Placental epithelial cell (primary cell): ENCODE results near the gene CLDN6. TPM values are rescaled to one million over a fixed set of nuclear protein-coding genes. Genes with fewer than 3 reads are reported as not detected.

ENCODE experiments used
- small RNA-seq: library from RNA; depleted of rRNA; stranded (forward); fragments of <200 nt; gene quantifications from one replicate; pipeline ENCODE3, GENCODE V24; 2012
- total RNA-seq: library from RNA; depleted of rRNA; stranded (reverse); fragments of >200 nt; gene quantifications from 2 replicates; pipeline ENCODE4 v1.2.3, GENCODE V29; 2012

The CLDN6 gene, protein sequence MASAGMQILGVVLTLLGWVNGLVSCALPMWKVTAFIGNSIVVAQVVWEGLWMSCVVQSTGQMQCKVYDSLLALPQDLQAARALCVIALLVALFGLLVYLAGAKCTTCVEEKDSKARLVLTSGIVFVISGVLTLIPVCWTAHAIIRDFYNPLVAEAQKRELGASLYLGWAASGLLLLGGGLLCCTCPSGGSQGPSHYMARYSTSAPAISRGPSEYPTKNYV
- 0.39 and 5.6 TPM in 2 replicates for total RNA-seq

DNA sequence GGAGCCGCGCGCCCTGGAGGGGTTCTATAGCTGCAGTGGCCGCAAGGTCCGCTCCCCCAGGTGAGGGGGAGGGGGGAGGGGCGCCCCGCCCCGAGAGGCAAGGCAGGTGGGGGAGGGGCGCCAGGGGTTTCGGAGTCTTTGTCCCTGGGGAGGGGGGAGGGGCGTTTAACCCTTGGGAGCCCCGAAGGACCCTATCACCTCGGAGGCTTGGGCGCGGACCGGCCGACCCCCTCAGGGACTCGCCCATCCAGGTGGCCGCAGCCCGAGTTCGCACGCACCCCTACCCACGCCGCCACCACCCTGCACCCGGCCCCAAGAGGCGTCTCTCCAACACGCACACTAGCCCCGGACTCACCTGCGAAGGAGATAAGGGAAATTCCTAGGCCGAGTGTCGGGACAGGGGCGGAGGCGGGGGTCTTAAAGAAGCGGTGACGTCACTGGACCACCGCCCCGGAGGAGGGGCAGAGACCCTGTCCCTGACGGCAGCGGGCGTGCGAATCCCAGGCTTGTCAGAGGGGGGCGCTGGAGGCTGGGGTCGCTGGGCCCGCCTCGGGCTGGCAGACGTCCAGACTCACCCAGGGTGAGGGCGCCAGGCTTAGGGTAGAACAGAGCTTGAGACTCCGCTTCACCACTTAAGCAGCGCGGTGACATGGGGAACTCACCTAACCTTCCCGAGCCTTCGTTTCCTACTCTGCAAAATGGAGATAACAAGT, at the start of gene CLDN6:
CLDN6 (minus strand) TSS at position 390 of the 713 bp plus-strand sequence. CDS start 2,162 bp downstream, outside the sequence.

DNA sequence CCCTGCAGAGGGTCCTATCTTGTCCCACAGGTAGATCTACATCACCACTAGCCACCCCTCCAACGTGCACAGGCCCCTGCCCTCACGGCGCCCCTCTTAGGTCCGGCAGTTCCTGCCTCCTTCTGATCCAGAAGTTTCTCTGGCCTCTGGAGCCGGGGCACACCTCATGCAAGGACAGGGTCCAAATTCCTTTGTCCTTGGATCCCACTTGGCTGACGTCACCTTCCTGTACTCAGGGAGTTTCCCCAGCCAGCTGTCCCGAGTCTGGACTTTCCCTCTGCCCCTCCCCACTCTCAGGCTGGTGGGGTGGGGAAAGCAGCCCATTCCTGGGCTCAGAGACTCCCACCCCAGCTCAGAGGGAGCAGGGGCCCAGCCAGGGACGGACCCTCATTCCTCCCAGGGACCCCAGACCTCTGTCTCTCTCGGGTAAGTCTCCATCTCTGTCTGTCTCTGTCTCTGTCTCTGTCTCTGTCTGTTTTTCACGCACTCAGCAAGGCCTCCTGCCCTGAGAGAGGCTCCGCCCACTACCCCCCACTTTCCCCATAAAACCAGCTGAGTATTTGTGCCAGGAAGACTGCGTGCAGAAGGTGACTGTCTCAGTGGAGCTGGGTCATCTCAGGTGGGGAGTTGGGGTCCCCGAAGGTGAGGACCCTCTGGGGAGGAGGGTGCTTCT, 47.2 kb upstream of the CLDN6 start, which contains the start of gene IL32:
IL32 (plus strand) TSS at position 572 of the 673 bp plus-strand sequence. CDS start 172 bp downstream, outside the sequence.

DNA sequence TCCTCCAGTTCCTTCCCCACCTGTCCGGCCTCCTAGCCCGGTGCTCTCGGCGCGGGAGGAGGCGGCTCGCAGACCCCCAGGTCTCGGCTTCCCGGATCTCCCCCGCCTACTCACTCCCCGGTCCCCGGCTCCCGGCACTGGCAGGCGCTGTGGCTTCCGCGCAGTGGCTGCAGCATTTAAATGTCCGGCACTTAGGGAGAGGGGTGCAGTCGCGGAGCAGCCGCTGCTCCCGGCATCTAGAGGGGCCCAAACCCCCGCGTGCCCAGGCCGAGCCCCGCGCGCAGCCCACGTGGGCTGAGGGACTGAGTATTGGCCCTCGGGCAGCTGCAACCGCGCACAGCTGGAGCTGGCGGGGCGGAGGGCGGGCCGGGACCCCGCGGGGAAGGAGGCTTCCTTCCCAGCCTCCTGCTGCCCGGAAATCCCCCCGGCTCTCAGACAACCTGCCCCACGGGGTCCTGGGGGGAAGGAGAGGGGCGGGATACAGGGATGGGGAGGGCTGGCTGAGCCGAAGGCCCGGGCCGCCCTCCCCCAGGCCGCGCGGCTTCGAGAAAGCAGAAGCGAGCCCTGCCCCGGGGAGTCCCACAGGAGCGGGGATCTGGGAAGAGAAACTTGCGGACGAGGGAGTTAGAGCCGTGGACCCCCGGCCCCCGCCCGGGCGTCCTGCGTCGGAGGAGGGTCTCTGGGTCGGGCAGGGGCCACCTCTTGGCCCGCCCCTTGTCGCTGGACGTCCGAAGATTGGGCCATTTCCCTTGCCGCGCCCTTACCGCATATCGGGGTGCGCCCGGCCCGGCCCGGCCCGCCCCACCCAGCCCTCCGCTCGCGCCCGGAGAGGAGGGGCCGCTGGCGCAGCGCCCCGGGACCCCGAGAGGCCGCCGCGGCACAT, 28.0 kb upstream of the CLDN6 start, which contains the start of gene MMP25:
MMP25 (plus strand) TSS at position 804 of the 883 bp plus-strand sequence. CDS start 357 bp downstream, outside the sequence.

DNA sequence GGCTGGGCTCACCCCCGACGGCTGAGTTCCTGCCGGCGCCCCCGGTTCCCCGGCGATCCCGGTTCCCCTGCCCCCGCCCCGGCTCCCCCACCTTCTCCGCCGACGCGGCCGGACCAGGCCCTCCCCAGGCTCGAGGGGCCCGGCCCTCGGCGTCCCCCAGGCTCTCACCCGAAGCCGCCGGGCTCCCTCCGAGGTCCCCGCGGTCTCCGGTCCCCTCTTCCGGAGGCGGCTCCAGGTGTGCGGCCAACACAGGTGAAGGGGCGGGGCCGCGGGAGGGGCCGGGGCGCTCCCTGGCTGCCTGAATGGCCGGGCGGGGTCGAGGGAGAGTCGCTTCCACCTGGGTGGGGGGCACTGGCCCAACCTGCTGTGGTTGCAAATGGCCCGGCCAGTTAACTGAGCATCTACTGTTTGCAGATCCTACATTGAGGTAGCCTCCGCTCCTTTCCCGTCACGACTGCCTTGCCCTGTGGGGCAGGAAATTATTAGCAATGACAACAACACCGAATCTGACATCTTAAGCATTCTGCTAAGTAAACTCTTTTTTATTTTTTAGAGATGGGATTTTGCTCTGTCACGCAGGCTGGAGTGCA, 18.8 kb upstream of the CLDN6 start, which contains the start of gene BICDL2:
BICDL2 (minus strand) TSS at position 219 of the 590 bp plus-strand sequence. CDS start 1,448 bp downstream, outside the sequence.

DNA sequence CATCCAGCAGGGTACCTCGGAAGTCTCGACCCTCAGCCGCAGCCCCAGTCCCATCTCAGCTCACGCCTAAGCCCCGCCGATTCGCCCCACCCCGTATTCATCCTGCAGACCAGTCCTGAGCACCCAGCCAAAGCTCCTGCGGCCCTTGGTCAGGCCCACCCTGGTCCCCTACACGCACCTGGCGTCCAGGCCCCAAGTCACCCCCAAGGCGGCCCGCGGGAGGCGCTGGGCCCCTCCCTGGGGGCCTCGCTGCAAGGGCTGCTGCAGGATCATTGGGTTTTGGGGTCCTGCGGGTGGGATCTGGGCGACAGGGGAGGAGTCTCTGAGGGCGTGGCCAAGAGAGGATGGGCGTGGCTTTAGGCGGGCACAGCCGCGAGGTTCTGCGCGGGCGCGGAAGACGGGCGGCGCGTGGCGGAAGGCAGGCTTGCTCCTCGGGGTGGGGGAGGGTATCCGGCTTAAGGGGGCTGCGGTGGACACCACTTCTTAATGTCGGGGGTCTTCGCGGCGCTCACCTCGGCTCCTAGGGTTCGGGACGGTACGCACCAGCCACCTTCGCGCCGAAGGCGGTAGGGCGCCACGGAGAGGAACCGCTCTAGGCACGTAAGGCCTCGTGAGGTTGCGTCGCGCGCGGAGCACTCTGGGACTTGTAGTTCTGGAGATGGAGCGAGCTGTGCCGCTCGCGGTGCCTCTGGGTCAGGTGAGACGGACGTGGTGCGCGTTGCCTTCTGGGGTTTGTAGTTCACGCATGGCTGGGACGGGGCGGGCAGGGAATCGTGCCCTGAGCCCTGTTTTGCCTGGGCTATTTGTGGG, 5.9 kb upstream of the CLDN6 start, which contains the start of the genes HCFC1R1 and THOC6:
HCFC1R1 (minus strand) TSS at position 274 of the 810 bp plus-strand sequence; CDS start at position 273, 1 bp downstream.
THOC6 (plus strand) TSS at position 367 of the 810 bp plus-strand sequence; CDS start at position 659, 292 bp downstream.

DNA sequence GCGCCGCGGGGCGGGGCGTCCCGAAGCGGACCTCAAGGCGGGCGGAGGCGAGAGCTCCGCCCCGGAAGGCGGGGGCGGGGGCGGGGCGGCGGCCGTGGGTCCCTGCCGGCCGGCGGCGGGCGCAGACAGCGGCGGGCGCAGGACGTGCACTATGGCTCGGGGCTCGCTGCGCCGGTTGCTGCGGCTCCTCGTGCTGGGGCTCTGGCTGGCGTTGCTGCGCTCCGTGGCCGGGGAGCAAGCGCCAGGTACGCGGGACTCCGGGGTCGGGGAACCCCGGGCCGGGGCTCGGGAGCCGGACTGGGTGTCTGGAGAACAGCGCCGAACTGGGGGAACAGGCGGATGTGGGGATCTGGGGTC, 2.2 kb upstream of the CLDN6 start, which contains the start of gene TNFRSF12A:
TNFRSF12A (plus strand) TSS at position 122 of the 357 bp plus-strand sequence; CDS start at position 152, 30 bp downstream.

DNA sequence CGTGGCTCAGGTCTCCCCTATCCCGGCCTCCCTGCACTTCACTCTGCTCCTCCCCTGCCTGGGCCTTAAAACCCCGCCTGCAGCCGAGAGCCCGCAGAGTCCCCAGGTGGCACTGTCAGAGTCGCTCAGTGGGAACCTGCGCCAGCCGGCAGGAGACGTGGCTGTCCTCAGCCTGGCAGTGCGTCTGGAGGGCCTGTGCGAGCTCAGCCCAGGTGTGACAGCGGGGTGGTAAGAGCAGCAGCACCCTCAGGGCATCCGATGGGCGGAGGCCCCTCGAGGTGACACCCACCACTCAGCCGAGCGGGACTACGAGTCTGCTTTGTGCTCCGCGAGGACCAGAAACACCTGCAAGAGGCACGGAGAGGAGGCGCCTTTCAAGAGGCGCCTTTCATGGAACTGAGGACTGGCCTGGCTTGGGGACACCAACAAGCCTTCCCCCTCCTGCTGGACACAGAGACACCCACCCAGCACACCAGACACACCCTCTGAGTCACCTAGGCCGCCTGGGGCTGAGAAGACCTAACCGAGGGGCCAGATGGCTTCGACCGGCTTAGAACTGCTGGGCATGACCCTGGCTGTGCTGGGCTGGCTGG, 5.1 kb downstream of the CLDN6 start, which contains the start of gene CLDN9:
CLDN9 (plus strand) TSS at position 96 of the 593 bp plus-strand sequence; CDS start at position 536, 440 bp downstream.

DNA sequence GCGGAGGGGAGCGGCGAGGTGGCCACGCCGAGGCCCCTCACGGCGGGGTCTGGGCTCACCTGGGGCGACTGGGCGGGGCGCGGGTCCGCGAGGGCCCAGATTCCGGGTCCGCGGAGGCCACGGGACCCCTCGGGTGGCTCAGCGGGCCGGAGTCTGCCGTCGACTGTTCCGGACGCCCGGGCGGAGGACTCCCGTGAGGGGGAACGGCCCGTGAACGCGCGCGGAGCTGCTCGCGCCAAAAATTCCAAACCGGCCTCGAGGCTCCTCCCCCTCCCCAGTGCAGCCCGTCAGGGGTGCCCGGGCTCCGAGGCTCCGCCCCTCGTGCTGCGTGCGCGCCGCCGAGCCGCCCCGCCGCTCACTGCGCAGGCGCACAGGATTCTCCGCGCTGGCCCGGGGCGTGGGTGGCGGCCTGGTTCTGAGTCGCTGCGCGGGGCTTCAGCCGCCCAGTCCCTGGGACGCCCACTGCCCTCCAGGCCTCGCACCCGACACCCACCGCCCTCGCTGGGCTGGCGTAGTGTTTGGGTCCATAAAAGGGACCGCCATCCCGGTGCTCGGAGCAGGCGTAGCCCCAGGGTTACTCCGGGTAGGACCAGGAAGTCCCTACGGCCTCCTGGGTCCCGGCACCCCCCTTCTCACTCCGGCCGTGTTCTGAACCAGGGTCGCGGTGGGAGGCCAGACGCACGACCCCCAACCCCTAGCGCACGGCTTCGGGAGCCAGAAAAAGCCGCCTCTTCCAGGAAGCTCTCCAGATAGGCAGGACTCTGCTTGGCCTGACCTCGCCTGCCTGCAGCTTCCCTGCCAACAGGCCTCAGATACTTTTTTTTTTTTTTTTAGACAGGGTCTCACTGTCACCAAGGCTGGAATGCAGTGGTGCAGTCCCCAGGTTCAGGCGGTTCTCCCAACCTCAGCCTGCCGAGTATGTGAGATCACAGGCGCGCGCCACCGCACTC, 37.5 kb downstream of the CLDN6 start, which contains the start of gene PKMYT1:
PKMYT1 (minus strand) TSS at position 220 of the 950 bp plus-strand sequence. CDS start 789 bp downstream, outside the sequence.

DNA sequence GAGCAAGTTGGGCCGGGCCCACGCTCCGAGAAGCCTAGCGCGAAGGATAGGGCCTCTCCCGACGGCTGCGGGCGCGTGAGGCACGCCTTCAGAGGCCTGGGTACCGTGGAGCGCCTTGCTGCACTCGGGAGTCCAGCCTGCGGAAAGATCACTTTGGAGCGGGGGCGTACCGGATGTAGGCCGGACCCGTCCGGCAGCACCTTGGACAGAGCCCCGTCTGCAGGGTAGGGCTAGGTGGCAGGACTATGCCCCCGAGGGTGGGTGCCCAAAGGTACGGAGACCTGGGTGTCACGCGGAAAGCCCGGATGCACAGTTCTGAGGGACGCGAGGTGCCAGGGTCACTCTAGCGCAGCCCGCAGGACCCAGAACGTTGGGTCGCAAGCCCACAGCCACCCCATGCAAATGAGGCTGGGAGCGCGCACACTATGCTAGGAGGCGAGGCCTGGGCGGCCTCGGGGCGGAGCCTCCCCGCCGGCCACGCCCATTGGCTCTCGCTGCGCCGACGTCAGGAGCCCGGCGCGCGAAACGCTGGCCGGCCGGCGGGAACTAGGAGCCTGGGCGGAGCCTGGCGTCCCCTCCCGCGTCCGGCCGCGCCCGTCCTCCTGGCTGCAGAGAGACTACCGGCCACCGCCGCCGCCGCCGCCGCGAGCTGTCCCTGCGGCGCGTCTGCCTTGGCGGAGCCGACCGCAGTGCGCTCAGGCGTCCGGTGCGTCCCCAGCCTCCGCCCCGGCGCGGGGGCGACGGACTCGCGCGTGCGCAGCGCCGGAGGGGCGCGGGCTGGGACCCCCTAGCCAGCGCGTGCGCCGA, 49.0 kb downstream of the CLDN6 start, which contains the start of gene PAQR4:
PAQR4 (plus strand) TSS at position 611 of the 807 bp plus-strand sequence. CDS start 327 bp downstream, outside the sequence.

Small RNA genes lying within 50 kb of the gene (small RNA-seq; reads per million reads assigned to genes)
- gene LINC00514, result not detected

Other genes with a start within 250 kb of the CLDN6 start
- gene ELOB, start 240.9 kb downstream of the CLDN6 start, total RNA-seq, result 216 and 341 TPM in 2 replicates
- gene PRSS33, start 230.6 kb downstream of the CLDN6 start, total RNA-seq, result not detected in 2 replicates
- not detected in 2 replicates for gene PRSS41, start 219.7 kb downstream of the CLDN6 start, total RNA-seq
- gene PRSS21, start 200.9 kb downstream of the CLDN6 start, total RNA-seq, result not detected in 2 replicates
- gene ZG16B, start 187.9 kb downstream of the CLDN6 start, total RNA-seq, result not detected in 2 replicates
- 3.9 and 4.7 TPM in 2 replicates for gene PRSS22, start 160.0 kb downstream of the CLDN6 start, total RNA-seq
- gene FLYWCH2, start 135.0 kb downstream of the CLDN6 start, total RNA-seq, result 42.8 and 48.8 TPM in 2 replicates
- 18.1 and 19.8 TPM in 2 replicates for gene FLYWCH1, start 106.3 kb downstream of the CLDN6 start, total RNA-seq
- 0.43 and 1.2 TPM in 2 replicates for gene KREMEN2, start 53.9 kb downstream of the CLDN6 start, total RNA-seq
- gene PAQR4, start 48.8 kb downstream of the CLDN6 start, total RNA-seq, result 5.4 and 6.3 TPM in 2 replicates
- gene PKMYT1, start 37.7 kb downstream of the CLDN6 start, total RNA-seq, result 6.2 and 10.2 TPM in 2 replicates
- gene CLDN9, start 5.3 kb downstream of the CLDN6 start, total RNA-seq, result 4.3 and 6.5 TPM in 2 replicates
- 146 and 484 TPM in 2 replicates for gene TNFRSF12A, start 2.2 kb upstream of the CLDN6 start, total RNA-seq
- gene HCFC1R1, start 5.8 kb upstream of the CLDN6 start, total RNA-seq, result 11.7 and 82.1 TPM in 2 replicates
- gene THOC6, start 5.9 kb upstream of the CLDN6 start, total RNA-seq, result 33.5 and 58.1 TPM in 2 replicates
- not detected in 2 replicates for gene BICDL2, start 18.8 kb upstream of the CLDN6 start, total RNA-seq
- gene MMP25, start 28.4 kb upstream of the CLDN6 start, total RNA-seq, result under 0.01 and 0.11 TPM in 2 replicates
- gene IL32, start 47.5 kb upstream of the CLDN6 start, total RNA-seq, result 0.79 and 7.4 TPM in 2 replicates
- not detected in 2 replicates for gene ZSCAN10, start 81.1 kb upstream of the CLDN6 start, total RNA-seq
- gene ZNF205, start 94.4 kb upstream of the CLDN6 start, total RNA-seq, result 13.7 and 19.2 TPM in 2 replicates
- gene ZNF213, start 116.8 kb upstream of the CLDN6 start, total RNA-seq, result 11.4 and 13.2 TPM in 2 replicates
- not detected in 2 replicates for gene OR1F1, start 170.0 kb upstream of the CLDN6 start, total RNA-seq
- gene ZNF200, start 217.0 kb upstream of the CLDN6 start, total RNA-seq, result 8.6 and 10.6 TPM in 2 replicates
- gene MEFV, start 238.4 kb upstream of the CLDN6 start, total RNA-seq, result 0.22 TPM in 1 of 2 replicates, not detected in the other